ENCODE results near the gene SLC8A2.

Gene SLC8A2

GRCh38 chr19:47464675-47465419 is 6.8 kb downstream of the SLC8A2 start:
- no peaks in the 10 kb centered on the region for H3K4me1 ChIP-seq (ENCODE audit: insufficient read depth, low read length, severe bottlenecking)

GRCh38 chr19:47461876-47462275 is 9.8 kb downstream of the SLC8A2 start:
- Histone ChIP-seq H3K4me3 (ENCODE audit: low read depth, low read length, poor library complexity, severe bottlenecking) (no peak overlapping the region), H3K4me2 (ENCODE audit: low read length) (no peak overlapping the region), H3K79me2 (ENCODE audit: insufficient read depth, low read length) (no peaks in the 10 kb centered on the region), H3K9me3 (ENCODE audit: low read length) (no peaks in the 10 kb centered on the region), H4K20me1 (ENCODE audit: insufficient read depth, low read length) (no peaks in the 10 kb centered on the region), H2AFZ (ENCODE audit: low read length) (no peak overlapping the region), H3K27ac (ENCODE audit: low read depth, low read length, poor library complexity, severe bottlenecking) (no peak overlapping the region), H3K9me2 (ENCODE audit: low read depth, low read length) (no peaks in the 10 kb centered on the region), H3K9ac (ENCODE audit: low read length) (no peak overlapping the region), H3K27me3 (ENCODE audit: insufficient read depth, low read length) (peaks cover under 1% of the 10 kb centered on the region; the same call in 1 of the 2 replicates), H3F3A (ENCODE audit: insufficient read depth, low read length) (no peaks in the 10 kb centered on the region), H3K4me1 (ENCODE audit: insufficient read depth, low read length, severe bottlenecking) (no peaks in the 10 kb centered on the region), H3K36me3 (ENCODE audit: insufficient read depth, low read length) (no peaks in the 10 kb centered on the region)
- TF ChIP-seq CTCF (IDR thresholded peaks at IDR 0.05; ENCODE audit: low read length) = no peak
- TF ChIP-seq EZH2 (IDR thresholded peaks at IDR 0.05; ENCODE audit: borderline replicate concordance, low read length) = no peak

More at GRCh38 chr19:47464675-47465419, 6.8 kb downstream of the SLC8A2 start:
- no peaks in the 10 kb centered on the region for H3K79me2 ChIP-seq (ENCODE audit: insufficient read depth, low read length)
- H3F3A ChIP-seq (ENCODE audit: insufficient read depth, low read length) = no peaks in the 10 kb centered on the region
- H4K20me1 ChIP-seq (ENCODE audit: insufficient read depth, low read length) = no peaks in the 10 kb centered on the region
- no peak overlapping the region for H3K27ac ChIP-seq (ENCODE audit: low read depth, low read length, poor library complexity, severe bottlenecking)
- no peak overlapping the region for H3K4me3 ChIP-seq (ENCODE audit: low read depth, low read length, poor library complexity, severe bottlenecking)
- no peaks in the 10 kb centered on the region for H3K36me3 ChIP-seq (ENCODE audit: insufficient read depth, low read length)
- H3K9ac ChIP-seq (ENCODE audit: low read length) = no peak overlapping the region
- H3K27me3 ChIP-seq (ENCODE audit: insufficient read depth, low read length) = peaks cover 5% of the 10 kb centered on the region; the same call in 1 of the 2 replicates
- no peak overlapping the region for H2AFZ ChIP-seq (ENCODE audit: low read length)
- no peaks in the 10 kb centered on the region for H3K9me3 ChIP-seq (ENCODE audit: low read length)
- TF ChIP-seq EZH2 (IDR thresholded peaks at IDR 0.05; ENCODE audit: borderline replicate concordance, low read length) = no peak
- no peak for TF ChIP-seq CTCF (IDR thresholded peaks at IDR 0.05; ENCODE audit: low read length)
- H3K4me2 ChIP-seq (ENCODE audit: low read length) = no peak overlapping the region
- H3K9me2 ChIP-seq (ENCODE audit: low read depth, low read length) = no peaks in the 10 kb centered on the region

GRCh38 chr19:47459477-47459876 is 12.2 kb downstream of the SLC8A2 start:
- no peak overlapping the region for H3K4me2 ChIP-seq (ENCODE audit: low read length)
- TF ChIP-seq EZH2 (IDR thresholded peaks at IDR 0.05; ENCODE audit: borderline replicate concordance, low read length) (no peak), CTCF (IDR thresholded peaks at IDR 0.05; ENCODE audit: low read length) (no peak)
- H3F3A ChIP-seq (ENCODE audit: insufficient read depth, low read length) = no peaks in the 10 kb centered on the region
- no peaks in the 10 kb centered on the region for H4K20me1 ChIP-seq (ENCODE audit: insufficient read depth, low read length)
- H3K27ac ChIP-seq (ENCODE audit: low read depth, low read length, poor library complexity, severe bottlenecking) = no peak overlapping the region
- peaks cover 14% of the 10 kb centered on the region; the same call in 1 of the 2 replicates for H3K27me3 ChIP-seq (ENCODE audit: insufficient read depth, low read length)
- H3K9ac ChIP-seq (ENCODE audit: low read length) = no peak overlapping the region
- H3K36me3 ChIP-seq (ENCODE audit: insufficient read depth, low read length) = no peaks in the 10 kb centered on the region
- H2AFZ ChIP-seq (ENCODE audit: low read length) = no peak overlapping the region
- no peaks in the 10 kb centered on the region for H3K9me2 ChIP-seq (ENCODE audit: low read depth, low read length)
- no peaks in the 10 kb centered on the region for H3K79me2 ChIP-seq (ENCODE audit: insufficient read depth, low read length)
- no peaks in the 10 kb centered on the region for H3K4me1 ChIP-seq (ENCODE audit: insufficient read depth, low read length, severe bottlenecking)
- no peak overlapping the region for H3K4me3 ChIP-seq (ENCODE audit: low read depth, low read length, poor library complexity, severe bottlenecking)
- H3K9me3 ChIP-seq (ENCODE audit: low read length) = peaks cover 4% of the 10 kb centered on the region; the same call in 1 of the 2 replicates
